ENCODE results near the gene ALCAM.

DNA sequence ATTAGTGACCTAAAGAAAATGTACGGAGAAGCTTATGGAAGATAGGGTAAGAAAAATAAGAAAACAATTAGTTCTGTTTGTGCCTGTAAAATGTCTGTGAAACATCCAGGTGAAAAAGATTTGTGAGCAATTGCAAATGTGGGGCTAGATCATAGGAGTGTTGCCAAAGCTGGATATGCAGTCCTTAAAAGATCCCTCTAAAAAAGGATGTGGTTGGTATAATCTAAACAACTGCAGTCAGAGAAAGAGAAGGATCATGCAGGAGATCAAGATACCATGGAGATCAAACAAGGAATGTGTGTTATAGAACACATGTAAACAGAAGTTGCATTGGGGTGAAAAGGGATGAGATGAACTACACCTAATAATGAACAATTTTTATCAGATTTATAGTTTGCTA lies 116.8 kb downstream of the ALCAM start:
- TF ChIP-seq TAF1 (IDR thresholded peaks at IDR 0.05; ENCODE audit: borderline replicate concordance, insufficient read depth, low read length), result no peak
- TF ChIP-seq, protein P1, sequence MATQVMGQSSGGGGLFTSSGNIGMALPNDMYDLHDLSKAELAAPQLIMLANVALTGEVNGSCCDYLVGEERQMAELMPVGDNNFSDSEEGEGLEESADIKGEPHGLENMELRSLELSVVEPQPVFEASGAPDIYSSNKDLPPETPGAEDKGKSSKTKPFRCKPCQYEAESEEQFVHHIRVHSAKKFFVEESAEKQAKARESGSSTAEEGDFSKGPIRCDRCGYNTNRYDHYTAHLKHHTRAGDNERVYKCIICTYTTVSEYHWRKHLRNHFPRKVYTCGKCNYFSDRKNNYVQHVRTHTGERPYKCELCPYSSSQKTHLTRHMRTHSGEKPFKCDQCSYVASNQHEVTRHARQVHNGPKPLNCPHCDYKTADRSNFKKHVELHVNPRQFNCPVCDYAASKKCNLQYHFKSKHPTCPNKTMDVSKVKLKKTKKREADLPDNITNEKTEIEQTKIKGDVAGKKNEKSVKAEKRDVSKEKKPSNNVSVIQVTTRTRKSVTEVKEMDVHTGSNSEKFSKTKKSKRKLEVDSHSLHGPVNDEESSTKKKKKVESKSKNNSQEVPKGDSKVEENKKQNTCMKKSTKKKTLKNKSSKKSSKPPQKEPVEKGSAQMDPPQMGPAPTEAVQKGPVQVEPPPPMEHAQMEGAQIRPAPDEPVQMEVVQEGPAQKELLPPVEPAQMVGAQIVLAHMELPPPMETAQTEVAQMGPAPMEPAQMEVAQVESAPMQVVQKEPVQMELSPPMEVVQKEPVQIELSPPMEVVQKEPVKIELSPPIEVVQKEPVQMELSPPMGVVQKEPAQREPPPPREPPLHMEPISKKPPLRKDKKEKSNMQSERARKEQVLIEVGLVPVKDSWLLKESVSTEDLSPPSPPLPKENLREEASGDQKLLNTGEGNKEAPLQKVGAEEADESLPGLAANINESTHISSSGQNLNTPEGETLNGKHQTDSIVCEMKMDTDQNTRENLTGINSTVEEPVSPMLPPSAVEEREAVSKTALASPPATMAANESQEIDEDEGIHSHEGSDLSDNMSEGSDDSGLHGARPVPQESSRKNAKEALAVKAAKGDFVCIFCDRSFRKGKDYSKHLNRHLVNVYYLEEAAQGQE (IDR thresholded peaks at IDR 0.05; ENCODE audit: insufficient read depth in 1 of 2, low read depth in 2 of 2, low read length in 2 of 2), result no peak
